ENCODE measurements around the gene PRTG. TPM values are rescaled to one million over a fixed set of nuclear protein-coding genes. Genes with fewer than 3 reads are reported as not detected.
"Not testable (repeated sequence)": the region's sequence is repeated elsewhere in the genome, so short reads cannot be mapped to it uniquely, and the experiment has no call there.

Gene PRTG
- total RNA-seq, 1 donor from 2014 or later, result 4.4 TPM

DNA sequence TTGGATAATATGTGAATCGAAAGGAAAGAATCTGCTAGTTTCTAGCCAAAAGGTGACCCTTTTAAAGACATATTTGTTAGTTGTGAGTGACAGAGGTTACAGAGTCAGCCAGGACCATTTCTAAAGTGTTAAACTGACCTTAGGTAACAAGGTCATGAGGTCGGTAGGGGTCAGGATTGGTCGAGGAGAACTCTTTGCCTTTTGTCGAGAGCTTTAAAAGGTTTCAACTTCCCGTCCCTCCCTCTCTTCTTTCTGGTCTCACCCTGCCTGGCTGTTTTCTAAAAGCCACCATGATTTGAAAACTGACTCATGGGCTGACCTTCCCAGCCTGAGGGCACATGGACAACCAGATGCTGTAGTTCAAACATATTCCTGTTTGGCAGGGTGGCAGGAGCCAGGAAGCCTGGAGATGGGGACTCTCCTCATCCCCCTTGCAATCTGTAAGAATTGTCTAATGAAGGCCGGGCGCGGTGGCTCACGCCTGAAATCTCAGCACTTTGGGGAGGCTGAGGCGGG lies 25.8 kb upstream of the PRTG start:
- DNase-seq (ENCODE audit: low read depth), result no peak
- H3K4me3 ChIP-seq (ENCODE audit: low read depth, low read length), result no peak overlapping the region
- TF ChIP-seq, protein P1, sequence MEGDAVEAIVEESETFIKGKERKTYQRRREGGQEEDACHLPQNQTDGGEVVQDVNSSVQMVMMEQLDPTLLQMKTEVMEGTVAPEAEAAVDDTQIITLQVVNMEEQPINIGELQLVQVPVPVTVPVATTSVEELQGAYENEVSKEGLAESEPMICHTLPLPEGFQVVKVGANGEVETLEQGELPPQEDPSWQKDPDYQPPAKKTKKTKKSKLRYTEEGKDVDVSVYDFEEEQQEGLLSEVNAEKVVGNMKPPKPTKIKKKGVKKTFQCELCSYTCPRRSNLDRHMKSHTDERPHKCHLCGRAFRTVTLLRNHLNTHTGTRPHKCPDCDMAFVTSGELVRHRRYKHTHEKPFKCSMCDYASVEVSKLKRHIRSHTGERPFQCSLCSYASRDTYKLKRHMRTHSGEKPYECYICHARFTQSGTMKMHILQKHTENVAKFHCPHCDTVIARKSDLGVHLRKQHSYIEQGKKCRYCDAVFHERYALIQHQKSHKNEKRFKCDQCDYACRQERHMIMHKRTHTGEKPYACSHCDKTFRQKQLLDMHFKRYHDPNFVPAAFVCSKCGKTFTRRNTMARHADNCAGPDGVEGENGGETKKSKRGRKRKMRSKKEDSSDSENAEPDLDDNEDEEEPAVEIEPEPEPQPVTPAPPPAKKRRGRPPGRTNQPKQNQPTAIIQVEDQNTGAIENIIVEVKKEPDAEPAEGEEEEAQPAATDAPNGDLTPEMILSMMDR (conservative IDR thresholded peaks at IDR 0.05; ENCODE audit: low read depth, low read length), result no peak

DNA sequence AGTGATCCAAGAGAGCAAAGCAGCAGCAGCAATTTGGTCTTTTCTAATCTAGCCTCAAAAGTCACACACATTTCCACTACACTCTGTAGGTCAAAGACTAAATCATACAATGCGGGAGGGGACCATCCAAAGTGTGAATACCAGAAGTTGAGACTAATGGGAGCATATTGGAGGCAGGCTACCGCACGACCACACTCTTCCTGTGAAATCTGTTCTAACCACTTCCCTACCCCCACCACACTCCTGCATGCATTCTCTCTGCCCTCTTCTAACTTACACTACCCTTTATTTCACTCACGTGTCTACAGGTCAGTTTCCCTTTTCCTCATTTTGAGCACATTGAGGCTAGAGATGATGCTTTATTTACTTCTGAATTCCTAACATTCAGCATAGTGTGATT lies 23.7 kb upstream of the PRTG start:
- H3K4me3 ChIP-seq (ENCODE audit: low read depth, low read length), result no peak overlapping the region
- DNase-seq (ENCODE audit: low read depth), result no peak
- TF ChIP-seq, protein P1 (conservative IDR thresholded peaks at IDR 0.05; ENCODE audit: low read depth, low read length), result no peak

DNA sequence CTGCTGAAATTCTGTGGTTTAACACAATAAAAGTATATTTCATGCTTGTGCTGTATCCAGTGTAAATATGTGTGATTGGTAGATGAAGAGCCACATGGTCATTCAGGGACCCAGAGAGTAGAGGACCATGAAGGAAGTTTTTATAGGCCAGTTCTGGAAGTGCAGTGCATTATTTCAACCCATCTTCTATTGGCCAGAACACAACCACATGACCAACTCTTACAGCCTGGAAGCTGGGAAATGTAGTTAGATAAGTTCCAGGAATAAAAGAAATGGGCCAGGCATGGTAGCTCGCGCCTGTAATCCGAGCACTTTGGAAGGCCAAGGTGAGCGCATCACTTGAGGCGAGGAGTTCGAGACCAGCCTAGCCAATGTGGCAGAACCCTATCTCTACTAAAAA lies 21.4 kb upstream of the PRTG start:
- no peak for DNase-seq (ENCODE audit: low read depth)
- no peak overlapping the region for H3K4me3 ChIP-seq (ENCODE audit: low read depth, low read length)
- TF ChIP-seq, protein P1 (conservative IDR thresholded peaks at IDR 0.05; ENCODE audit: low read depth, low read length), result no peak

DNA sequence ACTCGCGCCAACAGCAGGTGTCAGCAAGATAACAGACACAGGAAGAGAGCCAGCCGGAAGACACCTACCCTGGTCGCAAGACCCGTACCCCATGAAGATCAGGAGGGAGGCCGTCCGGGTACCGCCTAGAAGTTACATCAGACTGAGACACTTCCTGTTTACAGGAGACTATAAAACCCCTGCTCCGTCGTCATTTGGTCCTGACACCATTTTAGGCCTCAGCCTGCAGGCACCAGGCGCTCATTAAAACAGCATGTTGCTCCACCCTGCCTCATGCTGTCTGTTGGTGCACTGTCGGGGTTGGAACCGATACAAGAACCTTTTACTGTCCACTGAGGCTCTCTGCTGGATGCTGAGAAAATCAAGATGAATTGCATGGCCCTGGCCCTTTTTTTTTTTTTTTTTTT lies 15.6 kb upstream of the PRTG start:
- DNase-seq (ENCODE audit: low read depth), result no peak
- no peak overlapping the region for H3K4me3 ChIP-seq (ENCODE audit: low read depth, low read length)
- TF ChIP-seq, protein P1 (conservative IDR thresholded peaks at IDR 0.05; ENCODE audit: low read depth, low read length), result no peak

DNA sequence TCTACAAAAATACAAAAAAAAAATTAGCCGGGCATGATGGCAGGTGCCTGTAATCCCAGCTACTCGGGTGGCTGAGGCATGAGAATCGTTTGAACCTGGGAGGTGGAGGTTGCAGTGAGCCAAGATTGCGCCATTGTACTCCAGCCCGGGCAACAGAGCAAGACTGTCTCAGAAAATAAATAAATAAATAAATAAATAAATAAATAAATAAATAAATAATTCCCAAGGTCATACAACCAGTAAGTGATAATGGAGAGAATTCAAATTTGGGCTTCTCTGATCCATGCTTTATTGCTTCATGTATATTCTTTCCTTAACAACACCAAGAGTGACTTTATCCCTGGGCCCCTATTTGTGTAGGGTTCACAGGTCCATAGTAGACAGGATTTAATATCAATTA lies 10.5 kb upstream of the PRTG start:
- DNase-seq (ENCODE audit: low read depth); H3K4me3 ChIP-seq (ENCODE audit: low read depth, low read length): not testable (repeated sequence)

DNA sequence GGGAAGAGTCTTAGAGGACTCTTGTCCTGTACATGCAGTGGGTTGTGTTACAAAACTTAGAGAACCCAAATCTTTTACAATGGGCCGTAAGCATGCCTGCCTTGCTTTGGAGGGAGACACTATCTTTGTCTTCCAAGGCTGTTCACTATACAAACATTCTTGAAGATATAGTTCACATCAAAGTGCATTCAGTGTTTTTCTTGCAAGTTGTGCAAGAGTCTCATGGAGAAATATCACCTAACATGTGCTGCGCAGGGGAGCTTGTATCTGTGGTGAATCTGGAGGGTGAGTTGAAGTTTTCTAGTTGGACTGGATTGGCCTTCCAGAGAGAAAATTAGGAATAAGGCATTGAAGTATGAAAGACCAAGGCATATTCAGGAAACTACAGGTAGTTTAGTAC lies 7.8 kb upstream of the PRTG start:
- TF ChIP-seq, protein P1 (conservative IDR thresholded peaks at IDR 0.05; ENCODE audit: low read depth, low read length), result no peak
- DNase-seq (ENCODE audit: low read depth), result no peak
- no peak overlapping the region for H3K4me3 ChIP-seq (ENCODE audit: low read depth, low read length)

DNA sequence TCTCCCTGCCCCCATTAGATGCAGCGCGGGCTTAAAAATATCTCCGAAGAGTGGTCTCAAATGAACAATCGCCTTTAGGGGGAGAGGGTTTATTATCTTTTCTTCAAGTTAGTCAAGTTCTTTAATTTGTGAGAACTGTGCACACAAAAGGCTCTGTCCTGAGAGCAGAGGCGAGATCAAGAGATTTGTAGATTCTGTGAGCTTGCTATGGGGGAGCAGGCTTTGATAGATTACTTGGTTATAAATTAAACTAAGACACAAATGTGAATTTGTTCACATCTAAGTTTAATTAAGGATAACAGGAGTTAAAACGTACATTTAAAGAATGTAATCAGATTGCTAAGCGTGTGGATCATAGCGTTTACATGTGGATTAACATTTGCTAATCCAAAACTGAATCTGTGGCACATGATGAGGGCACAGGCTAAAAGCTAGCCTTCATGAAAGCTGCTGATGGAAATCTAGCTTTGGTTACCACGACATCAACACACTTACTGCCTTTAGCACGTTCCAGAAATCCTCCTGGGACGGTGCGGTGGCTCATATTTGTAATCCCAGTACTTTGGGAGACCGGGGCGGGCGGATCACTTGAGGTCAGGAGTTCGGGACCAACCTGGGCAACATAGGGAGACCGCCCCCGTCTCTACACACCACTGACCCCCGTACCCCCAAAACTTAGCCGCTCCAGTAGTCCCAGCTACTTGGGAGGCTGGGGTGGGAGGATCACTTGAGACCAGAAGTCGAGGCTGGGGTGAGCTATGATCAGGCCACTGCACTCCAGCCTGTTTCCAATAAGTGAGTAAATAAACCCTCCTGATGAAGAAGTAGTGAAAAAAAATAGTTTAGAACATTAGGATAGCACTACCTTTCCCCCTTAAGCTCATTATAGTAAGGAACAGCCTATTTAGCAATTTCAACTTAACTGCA lies 1.0 kb upstream of the PRTG start:
- peak overlapping the region; percentile 76 for H3K4me3 ChIP-seq (ENCODE audit: low read depth, low read length)
- TF ChIP-seq, protein P1 (conservative IDR thresholded peaks at IDR 0.05; ENCODE audit: low read depth, low read length), result no peak
- DNase-seq (ENCODE audit: low read depth), result no peak
